UCSD-AML1 (cell line): ENCODE measurements around the gene TEX29.
A peak's percentile ranks its signal among the peaks of the same experiment; 100 is the strongest.

ENCODE experiments used
- DNase-seq: peaks from one replicate; lab custom pipeline; 2025; ENCODE audit not compliant: unreplicated experiment; lab: John Stamatoyannopoulos, UW

The TEX29 gene

DNA sequence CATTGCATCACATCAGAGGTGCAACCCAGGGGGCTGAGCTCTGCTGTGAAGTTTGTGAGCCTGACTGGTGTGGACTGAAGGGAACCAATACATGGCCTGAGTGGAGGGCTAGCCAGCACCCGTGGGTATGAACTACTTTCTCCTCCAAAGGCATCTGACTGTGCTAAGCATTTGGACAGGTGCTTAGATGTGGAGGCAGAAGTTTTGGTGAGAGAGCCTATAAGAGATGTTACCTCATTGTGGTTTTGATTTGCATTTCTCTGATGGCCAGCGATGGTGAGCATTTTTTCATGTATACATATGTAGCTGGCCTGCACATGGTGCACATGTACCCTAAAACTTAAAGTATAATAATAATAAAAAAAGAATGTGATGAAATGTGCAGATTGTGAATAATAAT, 46.9 kb downstream of the TEX29 start:
- no peak for DNase-seq

DNA sequence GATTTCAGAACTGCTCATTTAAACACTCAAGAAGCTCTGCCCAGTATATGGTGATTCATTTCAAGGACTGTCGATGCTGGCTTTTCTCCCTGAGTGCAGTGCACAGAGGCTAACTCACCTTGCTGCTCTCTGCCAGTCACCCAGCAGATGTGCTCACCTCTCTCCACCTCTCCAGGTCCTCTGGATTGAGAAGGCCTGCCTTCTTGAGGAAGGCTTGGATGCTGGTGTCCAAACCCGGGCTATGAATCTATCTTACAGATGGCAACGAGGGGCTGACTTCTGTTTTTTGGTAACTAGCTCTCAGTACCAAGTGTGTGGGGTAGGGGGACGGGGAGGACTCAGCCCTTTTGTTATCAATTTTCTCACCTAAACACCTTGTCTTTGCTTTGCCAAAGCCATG, 47.6 kb downstream of the TEX29 start:
- DNase-seq: no peak

DNA sequence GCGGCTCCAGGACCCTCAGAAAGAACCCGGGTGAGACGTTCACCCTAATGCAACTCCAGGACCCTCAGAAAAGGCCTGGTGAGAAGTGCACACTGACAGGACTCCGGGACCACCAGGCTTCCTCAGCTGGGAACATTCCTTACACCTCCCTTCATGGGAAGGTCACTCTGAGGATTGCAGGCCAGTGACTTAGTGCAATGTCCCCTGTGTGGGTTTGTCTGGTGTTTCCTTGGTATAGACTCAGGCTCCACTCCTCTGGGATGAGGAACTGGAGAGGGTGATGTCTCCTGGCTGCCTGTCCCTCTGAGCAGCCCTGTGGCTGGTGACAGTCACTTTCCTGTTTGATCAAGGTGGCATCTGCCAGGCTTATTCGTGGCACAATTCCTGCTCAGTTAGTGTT, 49.7 kb downstream of the TEX29 start:
- DNase-seq: no peak

DNA sequence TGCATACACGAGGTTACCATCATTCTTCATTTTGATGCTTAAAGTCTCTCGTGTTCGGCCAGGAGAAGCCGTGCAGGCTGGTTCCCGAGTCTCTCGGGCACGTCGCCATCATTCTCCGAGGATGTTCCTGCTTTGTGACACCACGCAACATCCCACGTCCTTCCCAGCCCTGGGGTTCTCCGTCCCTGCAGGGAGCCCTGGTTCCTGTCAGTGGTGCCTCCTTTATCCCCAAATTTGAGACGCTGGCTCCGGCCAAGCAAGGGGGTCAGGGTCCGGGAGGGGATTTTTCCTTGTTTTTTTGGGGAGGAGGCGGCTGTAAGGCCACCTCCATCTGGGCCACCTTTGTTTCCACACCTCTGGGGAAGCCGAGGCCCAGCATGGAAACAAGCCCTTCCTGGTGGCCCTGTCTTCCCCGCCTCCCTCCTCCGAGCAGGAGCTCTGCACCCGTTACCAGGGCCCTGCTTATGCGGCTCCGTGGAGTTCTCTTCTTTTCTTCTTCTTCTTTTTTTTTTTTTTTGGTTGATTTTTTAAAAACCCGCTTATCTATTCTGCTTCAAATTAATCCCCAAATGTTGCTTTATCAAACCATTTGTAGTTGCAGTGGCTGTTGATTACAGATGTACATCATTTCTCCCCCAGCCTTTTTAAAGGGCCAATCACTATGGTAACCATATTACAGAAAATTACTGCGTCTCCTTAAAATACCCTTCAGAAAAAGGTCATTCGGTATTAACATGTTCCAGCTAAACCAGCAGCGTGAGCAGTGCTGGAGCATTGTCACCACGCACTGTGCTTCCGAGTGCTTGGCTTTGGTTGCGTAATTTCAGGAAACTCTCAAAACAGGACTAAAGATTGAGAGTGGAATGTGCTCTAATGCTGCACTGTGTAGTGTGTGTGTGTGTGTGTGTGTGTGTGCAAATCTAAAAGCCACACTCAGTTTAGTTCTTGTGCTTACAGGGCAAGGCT, 50.4 kb downstream of the TEX29 start:
- DNase-seq: no peak

DNA sequence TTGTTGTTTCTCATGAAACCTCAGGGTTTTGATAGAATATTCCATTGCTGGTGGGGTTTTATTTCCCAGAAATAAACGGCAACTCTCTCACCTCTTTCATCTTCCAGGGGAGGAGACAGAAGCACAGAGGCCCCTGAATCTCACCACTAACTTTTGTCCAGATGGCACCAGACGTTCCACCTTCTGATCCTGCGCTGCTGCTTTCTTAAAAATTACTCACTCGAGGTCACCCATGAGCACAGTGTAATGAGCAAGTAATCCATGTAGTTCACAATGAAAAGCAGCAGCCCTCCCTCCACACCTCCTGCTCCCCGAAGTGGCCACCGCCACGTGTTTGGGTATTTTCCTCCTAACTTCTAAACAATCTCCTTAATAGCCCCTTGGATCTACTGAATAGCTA, 51.3 kb downstream of the TEX29 start:
- DNase-seq: no peak

DNA sequence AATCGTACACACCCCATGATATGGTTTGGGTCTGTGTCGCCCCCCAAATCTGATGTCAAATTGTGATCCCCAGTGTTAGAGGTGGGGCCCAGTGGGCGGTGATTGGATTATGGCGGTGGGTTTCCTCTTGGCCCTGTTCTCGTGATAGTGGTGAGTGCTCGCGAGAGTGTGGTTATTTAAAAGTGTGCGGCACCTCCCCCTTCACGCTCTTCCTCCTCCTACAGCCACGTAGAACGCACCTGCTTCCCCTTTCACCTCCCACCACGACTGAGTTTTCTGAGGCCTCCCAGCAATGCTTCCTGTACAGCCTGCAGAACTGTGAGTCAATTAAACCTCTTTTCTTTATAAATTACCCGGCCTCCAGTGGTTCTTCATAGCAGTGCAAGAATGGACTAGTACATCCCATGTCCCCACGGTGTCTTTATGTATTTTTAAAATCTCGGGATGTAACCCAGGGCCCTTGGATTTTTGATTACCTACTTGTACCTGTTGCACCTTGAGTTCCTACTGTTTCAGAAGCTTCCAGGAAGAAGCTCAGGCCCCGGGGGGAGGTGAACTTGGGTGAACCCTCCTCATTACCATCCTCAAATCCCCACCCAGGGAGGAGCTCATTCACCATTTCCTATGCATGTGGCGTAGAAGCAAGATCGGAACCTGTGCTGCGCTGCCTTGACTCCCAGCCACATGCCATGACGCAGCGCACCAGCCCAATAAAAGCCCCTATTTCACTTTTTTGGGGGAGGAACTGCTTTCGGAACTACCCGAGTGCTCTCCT, 52.4 kb downstream of the TEX29 start:
- DNase-seq: no peak

DNA sequence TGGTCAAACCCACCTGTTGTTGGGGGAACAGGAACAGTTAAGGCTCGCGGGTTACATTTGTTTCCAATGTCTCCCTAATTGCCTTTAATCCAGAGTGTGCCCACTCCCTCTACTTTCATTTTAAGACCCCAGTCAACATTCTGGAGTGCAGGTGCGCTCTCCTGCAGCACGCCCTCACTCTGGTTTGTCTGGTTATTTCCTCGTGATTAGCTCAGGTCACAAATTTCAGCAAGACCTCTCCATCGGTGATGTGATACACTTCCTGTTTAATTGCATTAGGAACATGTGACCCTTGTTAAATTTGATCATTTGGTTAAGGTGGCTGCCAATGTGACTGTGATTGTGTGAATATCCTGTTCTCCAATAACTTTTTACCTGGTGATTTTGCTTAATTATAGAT, 53.0 kb downstream of the TEX29 start:
- DNase-seq: no peak

DNA sequence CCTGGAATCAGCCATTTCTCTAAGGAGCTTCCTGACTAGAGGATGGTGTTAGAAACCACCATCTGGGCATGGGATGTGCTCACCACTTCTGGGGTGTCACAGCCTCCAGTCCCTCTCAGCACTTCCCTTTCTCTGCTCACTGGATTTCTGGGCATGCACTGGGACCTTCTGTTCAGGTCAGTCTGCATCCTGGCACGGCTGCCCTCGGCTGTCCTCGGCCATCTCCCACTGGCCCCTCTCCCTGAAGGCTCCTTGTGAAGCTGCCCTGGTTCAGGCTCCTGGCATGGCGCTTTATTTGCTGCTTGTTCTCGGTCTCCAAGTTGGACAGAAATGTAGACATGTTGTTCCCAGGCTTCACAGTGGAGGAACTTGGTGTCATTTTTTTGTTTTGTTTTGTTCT, 60.0 kb downstream of the TEX29 start:
- DNase-seq: no peak

DNA sequence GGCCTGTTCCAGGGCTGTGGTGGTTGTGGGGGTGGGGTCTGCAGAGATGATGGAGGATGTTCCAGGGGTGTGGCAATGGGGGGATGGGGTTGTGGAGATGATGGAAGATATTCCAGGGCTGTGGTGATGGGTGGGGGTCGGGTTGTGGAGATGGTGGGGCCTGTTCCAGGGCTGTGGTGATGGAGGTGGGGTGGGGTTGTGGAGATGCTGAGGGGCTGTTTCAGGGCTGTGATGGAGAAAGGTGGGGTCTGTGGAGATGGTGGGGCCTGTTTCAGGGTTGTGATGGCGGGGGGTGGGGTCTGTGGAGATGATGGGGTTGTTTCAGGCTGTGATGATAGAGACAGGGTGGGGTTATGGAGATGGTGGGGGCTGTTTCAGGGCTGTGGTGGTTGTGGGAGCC, 62.0 kb downstream of the TEX29 start:
- DNase-seq: no peak

DNA sequence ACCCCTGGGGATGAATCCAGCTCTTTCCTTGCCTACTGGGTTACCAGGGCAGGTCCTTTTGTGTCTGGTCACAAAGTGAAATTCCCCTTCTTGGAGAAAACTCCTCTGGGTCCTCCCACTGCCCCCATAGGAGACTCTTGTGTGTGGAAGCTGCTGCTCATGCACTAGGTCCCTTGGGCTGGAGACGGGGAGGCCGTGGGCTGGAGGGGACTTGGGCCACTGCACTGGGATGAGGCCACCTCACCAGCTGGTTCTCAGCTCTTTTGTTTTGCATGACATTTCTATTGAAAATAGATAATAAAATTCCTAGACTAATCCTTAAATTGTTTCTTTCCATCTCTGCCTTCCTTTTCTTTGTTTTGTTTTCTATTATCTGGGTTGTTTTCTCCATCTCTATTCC, 62.4 kb downstream of the TEX29 start:
- no peak for DNase-seq

DNA sequence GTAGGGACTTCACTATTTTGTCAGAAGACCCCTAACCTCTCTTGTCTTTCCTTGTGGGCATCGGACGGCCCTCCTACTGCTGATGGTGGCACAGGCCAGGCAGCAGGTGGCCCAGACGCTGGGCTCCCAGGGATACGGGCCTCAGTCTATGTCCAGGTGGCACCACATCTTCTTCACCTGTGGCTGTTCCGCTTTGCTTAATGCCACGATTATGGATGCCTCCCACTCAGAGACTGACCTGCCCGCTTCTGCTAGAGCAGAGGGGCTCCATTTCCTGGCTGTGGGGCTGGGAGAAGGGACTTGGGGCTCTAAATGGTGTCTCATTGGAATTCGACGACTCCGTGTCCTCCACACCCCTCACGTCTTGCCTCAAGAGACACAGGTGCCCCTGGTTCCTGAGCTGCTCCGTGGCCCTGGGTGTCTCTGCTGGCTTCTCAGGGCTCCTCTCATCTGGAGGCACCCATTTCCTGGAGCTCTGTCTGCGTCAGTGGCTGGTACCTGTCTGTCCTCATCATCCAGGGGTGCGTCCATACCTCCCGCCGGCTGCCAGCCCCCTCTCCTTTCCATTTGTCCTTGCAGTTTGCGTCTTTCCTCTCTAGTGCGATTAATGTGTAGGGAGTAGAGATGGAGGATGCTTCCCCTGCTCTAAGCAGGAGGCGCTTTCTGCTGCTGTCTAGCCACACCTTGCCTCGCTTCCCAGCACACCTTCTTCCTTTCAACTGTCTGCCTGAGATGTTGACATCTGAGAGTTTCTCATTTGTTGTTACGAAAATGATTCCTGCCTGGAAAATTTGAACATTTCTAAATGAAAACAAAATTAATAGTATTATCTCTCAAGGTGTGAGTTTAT, 63.4 kb downstream of the TEX29 start:
- no peak for DNase-seq

DNA sequence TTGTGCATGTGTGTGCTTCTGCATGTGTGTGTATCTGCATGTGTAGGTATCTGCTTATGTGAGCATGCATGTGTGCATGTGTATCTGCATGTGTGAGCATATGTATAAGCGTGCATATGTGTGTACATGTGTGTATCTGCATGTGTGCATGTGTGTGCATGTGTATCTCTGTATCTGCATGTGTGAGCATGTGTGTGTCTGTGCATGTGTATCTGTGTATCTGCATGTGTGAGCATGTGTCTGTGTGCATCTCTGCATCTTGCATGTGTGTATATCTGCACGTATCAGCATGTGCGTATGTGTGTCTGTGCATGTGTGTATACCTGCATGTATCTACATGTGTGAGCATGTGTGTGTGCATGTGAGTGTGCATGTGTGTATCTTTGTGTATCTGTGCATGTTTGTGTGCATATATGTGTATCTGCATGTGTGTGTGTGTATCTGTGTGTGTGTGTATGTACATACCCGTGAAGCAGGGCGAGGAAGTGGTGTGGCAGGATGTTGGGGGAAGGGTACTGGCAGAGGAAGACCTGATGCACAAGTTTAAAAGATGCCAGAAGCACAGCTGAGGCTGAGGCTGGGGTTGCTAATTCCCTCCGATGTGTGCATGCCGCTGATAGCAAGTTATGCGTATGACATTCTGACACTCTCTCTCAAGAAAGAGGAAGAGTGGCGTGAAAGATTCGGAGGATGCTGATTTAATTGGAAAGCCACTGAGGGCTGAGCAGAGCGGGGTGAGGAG, 64.2 kb downstream of the TEX29 start:
- peak; percentile 39 for DNase-seq

DNA sequence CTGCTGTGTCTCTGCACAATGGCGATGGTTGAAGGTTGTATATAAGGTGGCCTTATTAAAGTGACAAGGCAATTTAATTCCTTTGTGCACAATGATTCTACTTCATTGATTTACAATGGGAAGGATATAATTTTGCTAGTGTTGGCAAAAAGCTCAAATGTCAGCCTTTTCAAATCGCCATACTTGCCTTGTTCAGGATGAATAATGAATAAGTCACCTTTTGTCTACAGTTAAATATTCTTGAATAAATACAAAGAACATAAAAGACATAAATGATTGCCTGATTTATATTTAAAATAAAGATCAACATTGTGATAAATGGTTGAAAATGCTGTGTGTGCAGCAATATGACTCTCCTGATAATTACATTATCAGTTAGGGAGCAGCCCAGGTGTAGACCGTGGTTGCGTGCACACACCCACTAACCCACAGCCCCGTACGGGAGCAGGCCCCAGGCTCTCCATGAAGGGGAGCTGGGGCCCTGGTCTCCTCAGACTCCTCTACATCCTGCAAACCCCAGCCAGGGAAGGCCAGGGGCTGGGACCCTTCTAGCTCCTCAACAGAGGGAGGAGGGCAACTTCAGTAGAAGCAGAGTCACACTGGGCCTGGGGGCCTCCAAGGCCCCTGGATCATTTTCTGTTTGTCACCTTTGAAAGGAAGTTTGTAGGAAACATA, 64.9 kb downstream of the TEX29 start:
- DNase-seq: no peak

DNA sequence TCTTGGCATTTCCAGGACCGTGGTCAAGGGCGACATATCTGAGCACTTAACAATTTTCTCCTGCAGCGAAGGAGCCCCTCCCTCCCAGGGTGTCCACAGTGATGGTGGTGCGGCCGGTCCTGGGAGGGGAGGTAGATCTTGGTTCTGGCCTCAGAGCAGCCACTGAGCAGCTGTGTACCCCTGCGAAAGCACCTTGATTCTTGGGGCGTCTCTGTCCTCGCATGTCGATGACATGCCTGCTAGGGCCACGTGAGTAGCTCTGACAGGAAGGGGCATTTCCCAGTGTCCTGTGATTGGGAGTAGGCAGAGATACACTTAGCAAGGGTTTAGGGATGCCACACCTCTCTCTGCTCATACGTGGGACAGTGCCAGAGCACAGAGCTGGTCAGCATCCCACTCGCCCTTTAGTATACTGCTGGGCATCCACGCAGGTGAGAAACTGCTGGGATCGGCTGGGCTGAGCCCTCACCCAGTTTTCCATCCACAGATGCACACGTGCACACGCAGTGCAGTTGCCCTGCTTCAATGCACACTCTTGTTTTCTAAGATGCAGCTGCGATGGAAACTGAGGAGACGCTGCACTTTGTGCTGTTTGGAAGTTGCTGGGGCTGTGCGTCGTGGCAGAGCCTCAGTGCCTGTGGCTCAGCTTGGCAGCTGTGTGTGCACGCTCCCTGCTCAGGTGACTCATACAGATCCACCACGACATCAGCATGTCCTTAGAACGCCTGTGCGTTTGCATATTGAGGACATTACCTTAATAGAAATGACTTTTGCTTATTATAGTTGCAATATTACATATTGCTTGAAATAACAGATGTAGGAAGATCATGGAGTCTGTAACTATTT, 66.8 kb downstream of the TEX29 start:
- no peak for DNase-seq

DNA sequence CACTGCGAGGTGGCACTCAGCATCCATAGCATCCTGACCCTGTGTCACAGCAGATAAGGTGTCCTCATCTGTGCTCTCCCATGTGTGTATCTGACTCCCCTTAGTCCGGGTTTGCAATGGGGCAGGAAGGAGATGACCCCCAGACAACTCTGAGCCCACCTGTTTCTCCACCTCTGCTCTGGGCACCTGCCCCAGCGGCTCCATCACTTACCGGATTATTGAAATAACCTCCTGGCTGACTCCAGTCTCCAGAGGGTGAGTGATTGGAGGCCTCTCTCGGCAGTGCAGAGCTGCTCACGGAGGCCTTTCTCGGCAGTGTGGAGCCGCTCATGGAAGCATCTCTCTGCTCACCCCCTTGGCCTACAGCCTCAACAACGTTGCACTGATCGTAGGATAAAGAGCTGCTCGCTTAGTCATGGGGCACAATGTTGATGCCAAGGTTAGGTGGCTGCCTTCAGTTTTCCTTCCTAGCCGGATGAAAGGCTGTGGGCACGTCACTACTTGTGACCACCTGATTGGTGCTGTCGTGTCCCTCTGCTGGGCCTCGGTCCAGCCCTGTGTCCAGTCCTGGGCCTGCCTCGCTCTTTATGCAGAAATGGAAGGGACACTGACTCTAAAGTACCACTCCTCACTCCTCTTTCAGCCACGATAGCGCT, 67.6 kb downstream of the TEX29 start:
- DNase-seq: no peak

DNA sequence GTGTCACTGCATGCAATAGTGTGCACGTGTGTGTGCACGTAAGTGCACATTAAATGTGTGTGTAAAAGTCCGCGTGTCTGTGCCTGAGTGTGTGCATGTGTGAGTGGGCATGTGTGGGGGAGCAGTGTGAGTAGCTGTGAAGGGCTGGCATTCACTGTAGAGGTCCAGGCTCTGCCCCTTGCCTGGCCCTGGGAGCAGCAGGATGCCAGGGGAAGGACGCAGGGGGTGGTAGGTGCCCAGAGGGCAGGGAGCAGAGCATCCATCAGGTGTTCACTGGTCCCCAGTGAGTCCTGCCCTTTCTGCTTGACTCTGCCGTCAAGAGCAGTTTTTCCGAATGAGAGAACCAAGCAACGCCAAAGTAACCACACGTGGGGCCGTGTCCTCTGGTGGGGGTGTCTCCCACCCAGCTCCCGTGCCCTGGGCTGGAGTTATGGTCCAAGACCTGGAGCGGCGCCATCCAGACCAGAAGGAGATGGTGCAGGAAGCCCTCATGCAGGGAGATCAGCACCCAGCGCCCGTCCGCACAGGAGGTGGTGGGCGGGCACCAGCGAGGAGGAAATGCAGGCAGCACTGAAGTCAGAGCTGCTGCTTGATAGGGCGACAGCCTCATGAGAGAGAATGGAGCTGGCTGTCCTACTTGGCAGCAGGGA, 68.5 kb downstream of the TEX29 start:
- no peak for DNase-seq

DNA sequence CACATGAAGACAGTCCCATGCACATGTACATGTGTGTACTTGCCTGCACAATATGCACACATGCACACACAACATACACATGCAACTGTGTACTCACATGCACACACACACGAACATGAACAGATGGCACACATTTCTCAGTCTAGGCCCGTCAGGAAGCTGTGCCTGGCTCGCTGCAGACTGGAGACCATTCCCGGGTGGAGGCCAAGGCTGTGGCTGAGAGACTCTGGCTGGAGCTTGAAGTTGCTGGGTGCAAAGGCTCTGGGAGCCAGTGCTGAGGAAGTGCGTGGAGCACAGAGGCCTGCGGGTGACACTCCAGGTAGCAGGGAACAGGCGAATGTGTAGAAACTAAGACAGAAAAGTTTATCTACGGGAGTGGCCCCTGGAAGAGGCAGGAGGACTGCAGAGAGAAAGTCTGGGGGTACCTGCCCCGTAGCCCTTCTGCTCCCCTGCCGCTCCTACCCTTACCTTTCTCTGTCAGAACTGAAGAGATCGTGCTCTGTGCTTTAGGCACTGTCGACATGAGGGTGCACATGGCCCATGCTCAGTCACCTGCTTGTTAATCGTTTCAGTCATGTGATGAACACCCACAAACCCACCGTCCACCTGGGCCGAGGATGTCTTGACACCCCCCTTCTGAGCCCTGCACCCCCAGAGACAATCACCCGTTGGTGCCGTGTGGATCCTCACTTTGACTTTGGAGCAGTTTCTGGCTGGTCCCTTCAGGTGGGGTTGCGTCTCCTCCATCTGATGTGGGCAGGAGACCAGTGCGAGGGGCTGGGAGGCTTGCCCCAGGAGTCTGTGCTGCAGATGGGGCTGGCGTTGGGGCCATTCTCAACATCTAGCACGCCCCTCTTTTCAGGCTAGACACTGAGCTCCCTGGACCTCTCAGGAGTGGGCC, 69.4 kb downstream of the TEX29 start:
- DNase-seq: no peak
